HepG2 (cell line): ENCODE measurements around the gene ALDH3A1. TPM values are rescaled to one million over a fixed set of nuclear protein-coding genes. Genes with fewer than 3 reads are reported as not detected.

ENCODE experiments used
- ATAC-seq: fragments of 200-7000 bp; cut with Tn5 transposase; 3 replicates; pipeline ENCODE4 v1.9.1; 2020; ENCODE audit warnings: mild to moderate bottlenecking, moderate library complexity
- BruUV-seq: library from RNA; stranded (reverse); fragments of 400-500 nt; replicated peaks from 2 replicates; lab custom pipeline; 2021; lab: Mats Ljungman, UMichigan
- CTCF ChIA-PET: fragments of 300-600 bp; formaldehyde crosslinking; extraction: SDS; loops from one replicate; lab custom pipeline; 2021; ENCODE audit warnings: low total read pairs, inconsistent platforms, low intra/inter-chr PET ratio; lab: Yijun Ruan, JAX
- POLR2A ChIA-PET: fragments of 350-600 bp; sonication (Branson Sonifier 250); formaldehyde crosslinking; loops from one replicate; lab custom pipeline; 2020; ENCODE audit warnings: antibody characterized with exemption, inconsistent platforms; lab: Yijun Ruan, JAX
- DNase-seq: peaks from one replicate; pipeline ENCODE4 v3.0.0-alpha.2; 2015; ENCODE audit warnings: low spot score
- FAIRE-seq: peaks from 3 replicates; lab custom pipeline; 2011; peaks lifted over from hg19 to GRCh38; lab: Jason Lieb, UNC
- H2AFZ ChIP-seq: one replicate; pipeline ENCODE4 v1.6.1; 2011; ENCODE audit warnings: low read length, inconsistent platforms
- H3K27ac ChIP-seq: fragments of 300-600 bp; 3 replicates; pipeline ENCODE4 v1.8.0; 2011; ENCODE audit warnings: mixed run types, mild to moderate bottlenecking, mixed read lengths, low read length, inconsistent platforms; ENCODE audit not compliant: insufficient read depth; ENCODE audit errors: extremely low read length
- H3K27me3 ChIP-seq, 2 experiments: fragments of 200-600 bp in 1 of 2; 2 replicates in 1 of 2; 3 replicates in 1 of 2; pipeline versions ENCODE4 v1.6.0 to v1.8.0; 2011; ENCODE audit warnings: low read length in 2 of 2, mild to moderate bottlenecking in 2 of 2, moderate library complexity in 2 of 2, inconsistent platforms in 1 of 2; ENCODE audit not compliant: insufficient read depth in 2 of 2, control insufficient read depth in 1 of 2
- H3K36me3 ChIP-seq, 2 experiments: fragments of 200-600 bp in 1 of 2; replicated peaks in 1 of 2; 2 replicates in 1 of 2; 3 replicates in 1 of 2; pipeline versions ENCODE4 v1.5.1 to v1.8.0; 2011; ENCODE audit warnings: low read length in 2 of 2, inconsistent platforms in 1 of 2; ENCODE audit not compliant: insufficient read depth in 2 of 2, control insufficient read depth in 1 of 2
- H3K4me1 ChIP-seq: 2 replicates; pipeline ENCODE4 v1.5.1; 2012; ENCODE audit warnings: low read length, inconsistent platforms; ENCODE audit not compliant: insufficient read depth
- H3K4me2 ChIP-seq: 2 replicates; pipeline ENCODE4 v1.6.0; 2011; ENCODE audit warnings: low read depth, low read length, inconsistent platforms
- H3K4me3 ChIP-seq, 3 experiments: fragments of 200-600 bp in 1 of 3; sonication (generic), shearing (Covaris generic) in 1 of 3; replicated peaks in 1 of 3; 2 replicates each; pipeline ENCODE4 v1.5.1; 2011 to 2016; ENCODE audit warnings: low read length in 3 of 3, inconsistent platforms in 2 of 3, low read depth in 2 of 3, mild to moderate bottlenecking in 2 of 3, control low read depth in 1 of 3, mixed read lengths in 1 of 3; ENCODE audit not compliant: insufficient read depth in 1 of 3
- H3K79me2 ChIP-seq: one replicate; pipeline ENCODE4 v1.6.1; 2011; ENCODE audit warnings: low read length, inconsistent platforms; ENCODE audit not compliant: insufficient read depth
- H3K9ac ChIP-seq: 2 replicates; pipeline ENCODE4 v1.6.0; 2011; ENCODE audit warnings: mild to moderate bottlenecking, low read depth, low read length, inconsistent platforms; ENCODE audit not compliant: insufficient read depth
- H3K9me3 ChIP-seq: 2 replicates; pipeline ENCODE4 v1.5.1; 2012; ENCODE audit warnings: mild to moderate bottlenecking, low read length
- H4K20me1 ChIP-seq: 2 replicates; pipeline ENCODE4 v1.6.0; 2011; ENCODE audit warnings: inconsistent platforms, mild to moderate bottlenecking, low read length, moderate library complexity; ENCODE audit not compliant: insufficient read depth
- BATF2 ChIP-seq: sonication (generic); formaldehyde crosslinking; IDR thresholded peaks from 2 replicates; pipeline ENCODE4 v1.8.0; 2022; ENCODE audit warnings: mild to moderate bottlenecking, missing genetic modification reagents, moderate library complexity
- GLMP ChIP-seq: sonication (generic); formaldehyde crosslinking; IDR thresholded peaks from 2 replicates; pipeline ENCODE4 v1.9.0; 2021; ENCODE audit warnings: missing genetic modification reagents, mild to moderate bottlenecking, borderline replicate concordance
- ONECUT2 ChIP-seq: sonication (generic); formaldehyde crosslinking; IDR thresholded peaks from 2 replicates; pipeline ENCODE4 v1.4.0; 2020; ENCODE audit warnings: missing genetic modification reagents
- RBM39 ChIP-seq: fragments of 200-400 bp; formaldehyde crosslinking; IDR thresholded peaks from one replicate; pipeline ENCODE4 v1.6.1; 2018; ENCODE audit warnings: antibody characterized with exemption, mild to moderate bottlenecking, low read depth, low read length; ENCODE audit not compliant: poor library complexity, severe bottlenecking
- SIN3A ChIP-seq: IDR thresholded peaks from 2 replicates; pipeline ENCODE4 v1.6.1; 2011; ENCODE audit warnings: low read depth, mild to moderate bottlenecking, control low read depth, low read length, borderline replicate concordance
- SNAI1 ChIP-seq: sonication (generic); formaldehyde crosslinking; IDR thresholded peaks from 2 replicates; pipeline ENCODE4 v1.5.0; 2020; ENCODE audit warnings: mild to moderate bottlenecking, missing genetic modification reagents, borderline replicate concordance
- ZBTB1 ChIP-seq: sonication (generic); formaldehyde crosslinking; IDR thresholded peaks from 2 replicates; pipeline ENCODE4 v1.4.0; 2020; ENCODE audit warnings: missing genetic modification reagents, borderline replicate concordance
- ZNF142 ChIP-seq: sonication (generic); formaldehyde crosslinking; IDR thresholded peaks from 2 replicates; pipeline ENCODE4 v1.4.0; 2020; ENCODE audit warnings: missing genetic modification reagents
- ZNF552 ChIP-seq: sonication (generic); formaldehyde crosslinking; IDR thresholded peaks from 2 replicates; pipeline ENCODE4 v1.9.0; 2022; ENCODE audit warnings: missing genetic modification reagents, mild to moderate bottlenecking, borderline replicate concordance
- ZNF563 ChIP-seq: sonication (generic); formaldehyde crosslinking; IDR thresholded peaks from 2 replicates; pipeline ENCODE4 v1.8.0; 2022; ENCODE audit warnings: mild to moderate bottlenecking, moderate library complexity, missing genetic modification reagents
- WGBS: methylation state at CpG from one replicate; pipeline ENCODE4 v1.1.6; 2017; ENCODE audit warnings: low lambda C conversion rate; 5-methylcytosine and 5-hydroxymethylcytosine counted together
- in situ Hi-C: cut with HindIII; loops from 2 replicates; pipeline ENCODE4 v1.10.0; 2017; ENCODE audit warnings: low pct_unique_long_range_greater_than_20kb; ENCODE audit not compliant: extremely low pct_ligation_motif_present
- intact Hi-C: fragments of 100-400 bp; cut with micrococcal nuclease; formaldehyde crosslinking; loops from one replicate; pipeline ENCODE4 v1.10.0; 2022; ENCODE audit not compliant: unreplicated experiment
- polyA plus RNA-seq, 8 experiments: library from polyadenylated mRNA; depleted of rRNA in 3 of 8; stranded (reverse) in 7 of 8; unstranded in 1 of 8; fragments of >200 nt; fragmentation: Illumina TruSeq in 4 of 8; extraction: Trizol in 4 of 8; gene quantifications; 2 replicates each; pipeline versions ENCODE4 v1.2.1 to v1.2.3, GENCODE V29; 2011 to 2016; ENCODE audit warnings: low read depth in 4 of 8, missing spikeins in 1 of 8, mixed read lengths in 1 of 8; ENCODE audit not compliant: insufficient read depth in 1 of 8
- total RNA-seq, 5 experiments: library from RNA; depleted of rRNA; stranded (reverse); fragments of >200 nt; fragmentation: Illumina TruSeq; extraction: Trizol; gene quantifications; 2 replicates each; pipeline ENCODE4 v1.2.3, GENCODE V29; 2016; ENCODE audit warnings: low read depth in 1 of 5

ALDH3A1 gene
- total and polyA plus RNA-seq, 2 of the 13 experiments (the other 11 are each of a cell fraction or from before 2014, with no cell fraction given): 0.07 to 0.62 TPM

GRCh38 chr17:19747159-19747719 lies 859 bp downstream of the ALDH3A1 start:
- FAIRE-seq (no peak), ATAC-seq (no peak), DNase-seq (no peak)
- no peak overlapping the region for H3K27ac ChIP-seq
- H3K79me2 ChIP-seq: no peaks in the 10 kb centered on the region
- H3K4me3 ChIP-seq: no peak overlapping the region
- intact Hi-C loops: no loop called here
- H4K20me1 ChIP-seq: no peaks in the 10 kb centered on the region
- peaks cover 54% of the 10 kb centered on the region for H3K4me1 ChIP-seq
- POLR2A ChIA-PET: interaction anchor here (1.1 to 1.8 kb wide), 2 partner anchors 13 kb away, joined by 3 to 6 read pairs; no protein-coding TSS in a partner anchor
- no peak overlapping the region for H3K4me2 ChIP-seq
- 94% methylated on average over 8 of the region's 13 CpGs for WGBS
- H3K9me3 ChIP-seq: no peaks in the 10 kb centered on the region
- in situ Hi-C loops: no loop called here
- H3K27me3 ChIP-seq: no peaks in the 10 kb centered on the region
- H3K9ac ChIP-seq: no peak overlapping the region
- no peak for TF ChIP-seq RBM39
- TF ChIP-seq, all 625 proteins: peak for 0
- H2AFZ ChIP-seq: no peak overlapping the region
- no peaks in the 10 kb centered on the region for H3K36me3 ChIP-seq
- no TSS peak for BruUV-seq
- CTCF ChIA-PET: interaction anchor here (0.5 kb wide), 1 partner anchor 49 kb away, joined by 3 read pairs; no protein-coding TSS in a partner anchor

GRCh38 chr17:19746517-19746916 lies 1.6 kb downstream of the ALDH3A1 start:
- no TSS peak for BruUV-seq
- no peaks in the 10 kb centered on the region for H3K79me2 ChIP-seq
- no peaks in the 10 kb centered on the region for H3K36me3 ChIP-seq
- H3K4me2 ChIP-seq: no peak overlapping the region
- H3K4me3 ChIP-seq: no peak overlapping the region
- H3K27ac ChIP-seq: no peak overlapping the region
- intact Hi-C loops (no loop called here), in situ Hi-C loops (no loop called here)
- no peaks in the 10 kb centered on the region for H3K9me3 ChIP-seq
- ATAC-seq (no peak), FAIRE-seq (no peak), DNase-seq (no peak)
- H2AFZ ChIP-seq: no peak overlapping the region
- no peaks in the 10 kb centered on the region for H4K20me1 ChIP-seq
- TF ChIP-seq ONECUT2 (CRISPR knock-in tag): no peak
- no peak for TF ChIP-seq ZNF142
- no peak for TF ChIP-seq BATF2 (CRISPR knock-in tag)
- TF ChIP-seq ZNF563: no peak
- TF ChIP-seq GLMP (CRISPR knock-in tag): no peak
- TF ChIP-seq SIN3A: no peak
- TF ChIP-seq ZBTB1: no peak
- no peak for TF ChIP-seq SNAI1 (CRISPR knock-in tag)
- no peak for TF ChIP-seq ZNF552 (CRISPR knock-in tag)
- ChIA-PET CTCF (no interaction called here), POLR2A (no interaction called here)
- 87% methylated on average over 20 of the region's 20 CpGs for WGBS
- no peak overlapping the region for H3K9ac ChIP-seq
- H3K27me3 ChIP-seq: no peaks in the 10 kb centered on the region
- peaks cover 53% of the 10 kb centered on the region for H3K4me1 ChIP-seq
